HepG2 (cell line): ENCODE results near the gene ENAH. TPM values are rescaled to one million over a fixed set of nuclear protein-coding genes. Genes with fewer than 3 reads are reported as not detected.

Experiments used
- FOXP1 ChIP-seq, 2 experiments: fragments of 450-650 bp in 1 of 2; IDR thresholded peaks; 2 replicates each; pipeline ENCODE4 v1.6.1; 2017 to 2018; ENCODE audit warnings: antibody characterized with exemption in 1 of 2
- GABPA ChIP-seq, 2 experiments: IDR thresholded peaks; 2 replicates each; pipeline ENCODE4 v1.6.1; 2011 to 2016; ENCODE audit warnings: low read depth in 2 of 2, low read length in 1 of 2, missing biosample characterization in 1 of 2, missing genetic modification characterization in 1 of 2
- HDAC2 ChIP-seq: sonication (generic); formaldehyde crosslinking; IDR thresholded peaks from 2 replicates; pipeline ENCODE4 v1.4.0; 2020; ENCODE audit warnings: missing genetic modification reagents
- HNF4G ChIP-seq, 2 experiments: sonication (generic) in 1 of 2; formaldehyde crosslinking in 1 of 2; IDR thresholded peaks; 2 replicates each; pipeline versions ENCODE4 v1.4.0 to v1.6.1; 2011 to 2020; ENCODE audit warnings: borderline replicate concordance in 2 of 2, low read depth in 2 of 2, mild to moderate bottlenecking in 2 of 2, low read length in 1 of 2, missing genetic modification reagents in 1 of 2, moderate library complexity in 1 of 2
- KMT2B ChIP-seq: IDR thresholded peaks from 2 replicates; pipeline ENCODE4 v1.6.1; 2016; ENCODE audit warnings: missing genetic modification reagents, missing compliant biosample characterization
- PPARG ChIP-seq: conservative IDR thresholded peaks from 2 replicates; pipeline ENCODE4 v1.6.1; 2016; ENCODE audit warnings: missing biosample characterization, missing genetic modification reagents
- RBM39 ChIP-seq: fragments of 200-400 bp; formaldehyde crosslinking; IDR thresholded peaks from one replicate; pipeline ENCODE4 v1.6.1; 2018; ENCODE audit warnings: antibody characterized with exemption, mild to moderate bottlenecking, low read depth, low read length; ENCODE audit not compliant: poor library complexity, severe bottlenecking
- ZBTB20 ChIP-seq: sonication (generic); formaldehyde crosslinking; IDR thresholded peaks from 2 replicates; pipeline ENCODE4 v1.8.1; 2023; ENCODE audit warnings: missing genetic modification reagents, low read depth, mild to moderate bottlenecking, borderline replicate concordance
- ZNF614 ChIP-seq: IDR thresholded peaks from 2 replicates; pipeline ENCODE4 v1.6.1; 2018; ENCODE audit warnings: missing biosample characterization, missing genetic modification reagents, inconsistent platforms, borderline replicate concordance
- polyA plus RNA-seq, 8 experiments: library from polyadenylated mRNA; depleted of rRNA in 3 of 8; stranded (reverse) in 7 of 8; unstranded in 1 of 8; fragments of >200 nt; fragmentation: Illumina TruSeq in 4 of 8; extraction: Trizol in 4 of 8; gene quantifications; 2 replicates each; pipeline versions ENCODE4 v1.2.1 to v1.2.3, GENCODE V29; 2011 to 2016; ENCODE audit warnings: low read depth in 4 of 8, missing spikeins in 1 of 8, mixed read lengths in 1 of 8; ENCODE audit not compliant: insufficient read depth in 1 of 8
- total RNA-seq, 5 experiments: library from RNA; depleted of rRNA; stranded (reverse); fragments of >200 nt; fragmentation: Illumina TruSeq; extraction: Trizol; gene quantifications; 2 replicates each; pipeline ENCODE4 v1.2.3, GENCODE V29; 2016; ENCODE audit warnings: low read depth in 1 of 5
- TF ChIP-seq, protein P1 (sequence below): IDR thresholded peaks from 2 replicates; pipeline ENCODE4 v1.6.1; 2016; ENCODE audit warnings: low read depth, control low read depth
- TF ChIP-seq, protein P2 (sequence below): sonication (generic); formaldehyde crosslinking; IDR thresholded peaks from 2 replicates; pipeline ENCODE4 v1.5.0; 2020; ENCODE audit warnings: mild to moderate bottlenecking, missing genetic modification reagents, borderline replicate concordance
- TF ChIP-seq, protein P3 (sequence below): IDR thresholded peaks from 2 replicates; pipeline ENCODE4 v1.4.0; 2020; ENCODE audit warnings: mild to moderate bottlenecking, missing genetic modification reagents
- TF ChIP-seq, protein P4 (sequence below): sonication (generic); formaldehyde crosslinking; IDR thresholded peaks from 2 replicates; pipeline ENCODE4 v1.4.0; 2020; ENCODE audit warnings: missing genetic modification reagents, low read depth, mild to moderate bottlenecking, borderline replicate concordance

The ENAH gene
- total and polyA plus RNA-seq, 2 of the 13 experiments (the other 11 are each of a cell fraction or from before 2014, with no cell fraction given): 22.1 to 58.3 TPM

DNA sequence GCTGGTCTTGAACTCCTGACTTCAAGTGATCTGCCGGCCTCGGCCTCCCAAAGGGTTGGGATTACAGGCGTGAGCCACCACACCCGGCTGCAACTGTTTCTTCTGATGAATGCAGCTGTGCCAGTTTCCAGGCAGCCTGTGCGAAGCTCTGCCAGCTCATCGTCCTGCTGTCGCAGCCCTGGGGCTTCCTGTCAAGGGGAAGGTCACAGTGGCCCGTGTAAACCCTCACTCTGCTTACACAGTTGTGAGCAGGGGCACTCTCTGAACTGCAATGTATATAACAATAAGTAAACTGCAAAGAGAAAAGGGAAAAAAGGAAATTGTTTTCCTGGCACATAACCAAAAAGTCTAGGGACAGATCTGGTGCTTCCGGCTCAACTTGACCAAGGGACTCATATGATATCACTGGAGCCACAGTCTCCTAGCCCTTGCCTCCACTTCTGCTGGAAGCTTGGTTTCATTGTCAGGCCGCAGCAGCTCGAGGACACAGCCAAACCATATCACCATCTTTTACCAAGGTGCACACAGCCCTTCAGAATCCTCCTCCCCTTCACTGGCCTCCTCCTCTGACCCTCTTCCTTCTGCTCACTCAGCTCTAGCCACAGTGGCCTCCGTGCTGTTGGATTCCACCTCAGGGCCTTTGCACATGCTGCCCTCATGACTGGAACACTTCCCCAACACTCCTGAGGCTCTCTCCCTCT is 202.3 kb downstream of the ENAH start (continued):
- TF ChIP-seq HNF4G (IDR thresholded peaks at IDR 0.05; ENCODE audit: borderline replicate concordance, low read depth, low read length) (no peak), HNF4G (CRISPR knock-in tag; IDR thresholded peaks at IDR 0.05; ENCODE audit: borderline replicate concordance, low read depth) (peak; percentile 16; the same call in 1 of the 2 replicates), ZNF614 (CRISPR knock-in tag) (peak; percentile 81; the same call in 1 of the 2 replicates), FOXP1 (IDR thresholded peaks at IDR 0.05) (no peak), FOXP1 (CRISPR knock-in tag; IDR thresholded peaks at IDR 0.05) (peak; percentile 71), HDAC2 (CRISPR knock-in tag) (peak; percentile 63; the same call in 1 of the 2 replicates), ZBTB20 (CRISPR knock-in tag) (peak; percentile 99; the same call in 1 of the 2 replicates), PPARG (CRISPR knock-in tag) (0 out of 2 replicates have a peak, but pooled peaks have one; percentile 32), KMT2B (CRISPR knock-in tag) (no peak), GABPA (IDR thresholded peaks at IDR 0.05; ENCODE audit: low read depth, low read length) (no peak), GABPA (CRISPR knock-in tag; IDR thresholded peaks at IDR 0.05; ENCODE audit: low read depth) (peak; percentile 61), RBM39 (no peak)
- TF ChIP-seq, protein P1, sequence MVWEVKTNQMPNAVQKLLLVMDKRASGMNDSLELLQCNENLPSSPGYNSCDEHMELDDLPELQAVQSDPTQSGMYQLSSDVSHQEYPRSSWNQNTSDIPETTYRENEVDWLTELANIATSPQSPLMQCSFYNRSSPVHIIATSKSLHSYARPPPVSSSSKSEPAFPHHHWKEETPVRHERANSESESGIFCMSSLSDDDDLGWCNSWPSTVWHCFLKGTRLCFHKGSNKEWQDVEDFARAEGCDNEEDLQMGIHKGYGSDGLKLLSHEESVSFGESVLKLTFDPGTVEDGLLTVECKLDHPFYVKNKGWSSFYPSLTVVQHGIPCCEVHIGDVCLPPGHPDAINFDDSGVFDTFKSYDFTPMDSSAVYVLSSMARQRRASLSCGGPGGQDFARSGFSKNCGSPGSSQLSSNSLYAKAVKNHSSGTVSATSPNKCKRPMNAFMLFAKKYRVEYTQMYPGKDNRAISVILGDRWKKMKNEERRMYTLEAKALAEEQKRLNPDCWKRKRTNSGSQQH: 0 out of 2 replicates have a peak, but pooled peaks have one; percentile 49
- TF ChIP-seq, protein P2, sequence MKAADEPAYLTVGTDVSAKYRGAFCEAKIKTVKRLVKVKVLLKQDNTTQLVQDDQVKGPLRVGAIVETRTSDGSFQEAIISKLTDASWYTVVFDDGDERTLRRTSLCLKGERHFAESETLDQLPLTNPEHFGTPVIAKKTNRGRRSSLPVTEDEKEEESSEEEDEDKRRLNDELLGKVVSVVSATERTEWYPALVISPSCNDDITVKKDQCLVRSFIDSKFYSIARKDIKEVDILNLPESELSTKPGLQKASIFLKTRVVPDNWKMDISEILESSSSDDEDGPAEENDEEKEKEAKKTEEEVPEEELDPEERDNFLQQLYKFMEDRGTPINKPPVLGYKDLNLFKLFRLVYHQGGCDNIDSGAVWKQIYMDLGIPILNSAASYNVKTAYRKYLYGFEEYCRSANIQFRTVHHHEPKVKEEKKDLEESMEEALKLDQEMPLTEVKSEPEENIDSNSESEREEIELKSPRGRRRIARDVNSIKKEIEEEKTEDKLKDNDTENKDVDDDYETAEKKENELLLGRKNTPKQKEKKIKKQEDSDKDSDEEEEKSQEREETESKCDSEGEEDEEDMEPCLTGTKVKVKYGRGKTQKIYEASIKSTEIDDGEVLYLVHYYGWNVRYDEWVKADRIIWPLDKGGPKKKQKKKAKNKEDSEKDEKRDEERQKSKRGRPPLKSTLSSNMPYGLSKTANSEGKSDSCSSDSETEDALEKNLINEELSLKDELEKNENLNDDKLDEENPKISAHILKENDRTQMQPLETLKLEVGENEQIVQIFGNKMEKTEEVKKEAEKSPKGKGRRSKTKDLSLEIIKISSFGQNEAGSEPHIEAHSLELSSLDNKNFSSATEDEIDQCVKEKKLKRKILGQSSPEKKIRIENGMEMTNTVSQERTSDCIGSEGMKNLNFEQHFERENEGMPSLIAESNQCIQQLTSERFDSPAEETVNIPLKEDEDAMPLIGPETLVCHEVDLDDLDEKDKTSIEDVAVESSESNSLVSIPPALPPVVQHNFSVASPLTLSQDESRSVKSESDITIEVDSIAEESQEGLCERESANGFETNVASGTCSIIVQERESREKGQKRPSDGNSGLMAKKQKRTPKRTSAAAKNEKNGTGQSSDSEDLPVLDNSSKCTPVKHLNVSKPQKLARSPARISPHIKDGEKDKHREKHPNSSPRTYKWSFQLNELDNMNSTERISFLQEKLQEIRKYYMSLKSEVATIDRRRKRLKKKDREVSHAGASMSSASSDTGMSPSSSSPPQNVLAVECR (CRISPR knock-in tag): peak; percentile 22; the same call in 1 of the 2 replicates
- TF ChIP-seq, protein P3, sequence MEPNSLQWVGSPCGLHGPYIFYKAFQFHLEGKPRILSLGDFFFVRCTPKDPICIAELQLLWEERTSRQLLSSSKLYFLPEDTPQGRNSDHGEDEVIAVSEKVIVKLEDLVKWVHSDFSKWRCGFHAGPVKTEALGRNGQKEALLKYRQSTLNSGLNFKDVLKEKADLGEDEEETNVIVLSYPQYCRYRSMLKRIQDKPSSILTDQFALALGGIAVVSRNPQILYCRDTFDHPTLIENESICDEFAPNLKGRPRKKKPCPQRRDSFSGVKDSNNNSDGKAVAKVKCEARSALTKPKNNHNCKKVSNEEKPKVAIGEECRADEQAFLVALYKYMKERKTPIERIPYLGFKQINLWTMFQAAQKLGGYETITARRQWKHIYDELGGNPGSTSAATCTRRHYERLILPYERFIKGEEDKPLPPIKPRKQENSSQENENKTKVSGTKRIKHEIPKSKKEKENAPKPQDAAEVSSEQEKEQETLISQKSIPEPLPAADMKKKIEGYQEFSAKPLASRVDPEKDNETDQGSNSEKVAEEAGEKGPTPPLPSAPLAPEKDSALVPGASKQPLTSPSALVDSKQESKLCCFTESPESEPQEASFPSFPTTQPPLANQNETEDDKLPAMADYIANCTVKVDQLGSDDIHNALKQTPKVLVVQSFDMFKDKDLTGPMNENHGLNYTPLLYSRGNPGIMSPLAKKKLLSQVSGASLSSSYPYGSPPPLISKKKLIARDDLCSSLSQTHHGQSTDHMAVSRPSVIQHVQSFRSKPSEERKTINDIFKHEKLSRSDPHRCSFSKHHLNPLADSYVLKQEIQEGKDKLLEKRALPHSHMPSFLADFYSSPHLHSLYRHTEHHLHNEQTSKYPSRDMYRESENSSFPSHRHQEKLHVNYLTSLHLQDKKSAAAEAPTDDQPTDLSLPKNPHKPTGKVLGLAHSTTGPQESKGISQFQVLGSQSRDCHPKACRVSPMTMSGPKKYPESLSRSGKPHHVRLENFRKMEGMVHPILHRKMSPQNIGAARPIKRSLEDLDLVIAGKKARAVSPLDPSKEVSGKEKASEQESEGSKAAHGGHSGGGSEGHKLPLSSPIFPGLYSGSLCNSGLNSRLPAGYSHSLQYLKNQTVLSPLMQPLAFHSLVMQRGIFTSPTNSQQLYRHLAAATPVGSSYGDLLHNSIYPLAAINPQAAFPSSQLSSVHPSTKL: peak; percentile 86
- TF ChIP-seq, protein P4, sequence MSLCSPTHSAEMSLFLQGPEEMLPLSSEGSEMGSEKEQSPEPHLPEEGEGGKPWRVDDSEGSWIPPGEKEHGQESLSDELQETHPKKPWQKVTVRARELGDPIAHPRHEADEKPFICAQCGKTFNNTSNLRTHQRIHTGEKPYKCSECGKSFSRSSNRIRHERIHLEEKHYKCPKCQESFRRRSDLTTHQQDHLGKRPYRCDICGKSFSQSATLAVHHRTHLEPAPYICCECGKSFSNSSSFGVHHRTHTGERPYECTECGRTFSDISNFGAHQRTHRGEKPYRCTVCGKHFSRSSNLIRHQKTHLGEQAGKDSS (CRISPR knock-in tag): 0 out of 2 replicates have a peak, but pooled peaks have one; percentile 39
